Measurements from ENCODE around the gene RADIL. TPM values are rescaled to one million over a fixed set of nuclear protein-coding genes. Genes with fewer than 3 reads are reported as not detected.

Gene RADIL
- total and polyA plus RNA-seq, 9 of the 15 experiments (the other 6 are each of a cell fraction or from before 2014, with no cell fraction given), result 0.06 to 8.1 (median 1.9) TPM; not detected in 1

DNA sequence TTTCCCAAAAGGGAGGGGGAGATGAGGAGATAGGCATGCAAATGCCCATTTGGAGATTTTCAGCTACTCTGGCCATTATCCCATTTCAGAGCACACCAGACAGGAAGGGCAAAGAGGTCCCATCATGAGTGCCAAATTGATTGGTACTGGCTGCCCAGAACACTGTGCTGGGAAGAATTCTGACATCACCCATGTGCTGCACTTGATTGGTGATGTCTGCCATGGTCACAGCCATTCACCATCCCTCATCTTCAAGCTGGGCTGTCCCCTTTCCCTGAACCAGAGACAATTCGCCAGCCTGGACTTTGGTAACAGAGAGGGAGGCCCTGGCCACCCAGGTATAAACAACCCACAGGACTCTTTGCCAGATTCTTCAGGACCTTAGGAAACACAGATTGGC lies 23.2 kb upstream of the RADIL start (continued):
- TF ChIP-seq SMARCA4 (IDR thresholded peaks at IDR 0.05) (no peak), ZBTB17 (CRISPR knock-in tag; IDR thresholded peaks at IDR 0.05) (peak; percentile 98), ESRRA (IDR thresholded peaks at IDR 0.05; ENCODE audit: borderline replicate concordance, low read depth) (no peak), BCL6 (CRISPR knock-in tag; IDR thresholded peaks at IDR 0.05) (no peak), MTA1 (IDR thresholded peaks at IDR 0.05; ENCODE audit: borderline replicate concordance) (no peak), NFRKB (IDR thresholded peaks at IDR 0.05; ENCODE audit: low read depth) (no peak), DPF2 (IDR thresholded peaks at IDR 0.05) (no peak)

DNA sequence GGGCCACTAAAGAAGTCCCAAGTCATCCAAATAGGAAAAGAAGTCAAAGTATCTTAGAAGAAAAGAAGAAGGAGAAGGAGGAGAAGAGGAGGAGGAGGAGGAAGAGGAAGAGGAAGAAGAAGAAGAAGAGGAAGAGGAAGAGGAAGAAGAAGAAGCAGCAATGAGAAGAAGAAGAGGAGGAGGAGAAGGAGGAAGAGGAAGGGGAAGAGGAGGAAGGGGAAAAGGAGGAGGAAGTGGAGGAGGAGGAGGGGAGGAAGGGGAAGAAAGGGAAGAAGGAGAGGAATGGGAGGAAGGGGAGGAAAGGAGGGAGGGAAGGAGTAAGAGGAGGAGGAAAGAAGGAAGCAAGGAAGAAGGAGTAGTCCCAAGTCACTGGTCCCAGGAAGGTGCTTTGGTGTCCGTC lies 21.7 kb upstream of the RADIL start:
- Histone ChIP-seq H3K9me1 (ENCODE audit: control insufficient read depth, insufficient read depth, low read length) (no peaks in the 10 kb centered on the region), H2AFZ (ENCODE audit: low read depth, low read length) (no peak overlapping the region), H3K27me3 (ENCODE audit: control insufficient read depth in 2 of 2, insufficient read depth in 2 of 2, low read length in 2 of 2) (peaks cover 13 to 50% of the 10 kb centered on the region in 2 experiments; a peak in 4 of 5 replicates), H3K4me2 (ENCODE audit: insufficient read depth, low read length) (no peak overlapping the region), H3K4me1 (replicated peaks in 1 of 2; ENCODE audit: control insufficient read depth in 2 of 2, insufficient read depth in 2 of 2, low read length in 2 of 2) (no peaks in the 10 kb centered on the region; a peak in 2 of 5 replicates), H3K9ac (ENCODE audit: insufficient read depth in 1 of 2, low read depth in 2 of 2, low read length in 2 of 2) (no peak overlapping the region), H4K20me1 (replicated peaks; ENCODE audit: control insufficient read depth, insufficient read depth, low read length) (no peaks in the 10 kb centered on the region), H3K27ac (ENCODE audit: extremely low read depth, low read depth, low read length) (no peak overlapping the region), H3K79me2 (ENCODE audit: control insufficient read depth, insufficient read depth, low read length) (no peaks in the 10 kb centered on the region), H3K36me3 (ENCODE audit: control insufficient read depth, insufficient read depth, low read length) (no peaks in the 10 kb centered on the region), H3K4me3 (no peak overlapping the region), H3K9me3 (replicated peaks; ENCODE audit: control insufficient read depth, insufficient read depth, low read depth, low read length) (no peaks in the 10 kb centered on the region)
- DNase-seq (ENCODE audit: extremely low read depth in 1 of 4, low spot score in 3 of 4), result no peak
- no peak for FAIRE-seq
- ATAC-seq, result no peak
- ChIA-PET CTCF (ENCODE audit: low intra/inter-chr PET ratio) (no interaction called here), POLR2A (no interaction called here)
- no TSS peak for BruUV-seq (replicated peaks)
- TF ChIP-seq BRF1 (IDR thresholded peaks at IDR 0.05; ENCODE audit: borderline replicate concordance, extremely low read depth, insufficient read length), result no peak
- TF ChIP-seq ARID1B (IDR thresholded peaks at IDR 0.05), result no peak
- TF ChIP-seq NR2C1 (IDR thresholded peaks at IDR 0.05), result no peak
- no peak for TF ChIP-seq NR2C1 (tag; IDR thresholded peaks at IDR 0.05)
- no peak for TF ChIP-seq PHF21A (IDR thresholded peaks at IDR 0.05; ENCODE audit: borderline replicate concordance, low read depth)
- no peak for TF ChIP-seq IRF2 (CRISPR knock-in tag; IDR thresholded peaks at IDR 0.05)
- TF ChIP-seq, protein P1, sequence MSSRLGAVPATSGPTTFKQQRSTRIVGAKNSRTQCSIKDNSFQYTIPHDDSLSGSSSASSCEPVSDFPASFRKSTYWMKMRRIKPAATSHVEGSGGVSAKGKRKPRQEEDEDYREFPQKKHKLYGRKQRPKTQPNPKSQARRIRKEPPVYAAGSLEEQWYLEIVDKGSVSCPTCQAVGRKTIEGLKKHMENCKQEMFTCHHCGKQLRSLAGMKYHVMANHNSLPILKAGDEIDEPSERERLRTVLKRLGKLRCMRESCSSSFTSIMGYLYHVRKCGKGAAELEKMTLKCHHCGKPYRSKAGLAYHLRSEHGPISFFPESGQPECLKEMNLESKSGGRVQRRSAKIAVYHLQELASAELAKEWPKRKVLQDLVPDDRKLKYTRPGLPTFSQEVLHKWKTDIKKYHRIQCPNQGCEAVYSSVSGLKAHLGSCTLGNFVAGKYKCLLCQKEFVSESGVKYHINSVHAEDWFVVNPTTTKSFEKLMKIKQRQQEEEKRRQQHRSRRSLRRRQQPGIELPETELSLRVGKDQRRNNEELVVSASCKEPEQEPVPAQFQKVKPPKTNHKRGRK (tag; IDR thresholded peaks at IDR 0.05), result peak; percentile 49; the same call in 1 of the 2 replicates
- 0 out of 2 replicates have a peak, but pooled peaks have one; percentile 47 for TF ChIP-seq ZNF263 (CRISPR knock-in tag; IDR thresholded peaks at IDR 0.05; ENCODE audit: borderline replicate concordance)
- intact Hi-C loops (cut with micrococcal nuclease) (no loop called here), in situ Hi-C loops (cut with MboI) (no loop called here)
- WGBS (ENCODE audit: insufficient coverage, low coverage, missing lambda C conversion rate), result 0% methylated on average over 1 of the region's 1 CpG
